Activated B cell treated with CpG ODN at 0.5 μM for 24 hours (primary cell): ENCODE measurements around the gene KYNU. TPM values are rescaled to one million over a fixed set of nuclear protein-coding genes. Genes with fewer than 3 reads are reported as not detected.

Experiments used
- ATAC-seq: fragments of 200-7000 bp; cut with Tn5 transposase; one replicate; pipeline ENCODE4 v1.10.0; 2021; ENCODE audit warnings: low read depth, mild to moderate bottlenecking, moderate library complexity
- CTCF ChIA-PET: fragments of 350-600 bp; sonication (Branson Sonifier 250); formaldehyde crosslinking; loops from one replicate; lab custom pipeline; 2021; ENCODE audit warnings: antibody characterized with exemption; lab: Charles Lee
- POLR2A ChIA-PET: fragments of 350-600 bp; sonication (Branson Sonifier 250); formaldehyde crosslinking; loops from one replicate; lab custom pipeline; 2021; ENCODE audit warnings: antibody characterized with exemption; lab: Charles Lee
- DNase-seq: peaks from one replicate; pipeline ENCODE4 v3.0.0; 2022
- H3K27ac Mint-ChIP-seq: one replicate; pipeline ENCODE4 v1.8.0; 2020; ENCODE audit warnings: mixed read lengths
- H3K27me3 Mint-ChIP-seq: one replicate; pipeline ENCODE4 v1.8.0; 2021; ENCODE audit warnings: mixed read lengths
- H3K36me3 Mint-ChIP-seq: one replicate; pipeline ENCODE4 v1.8.0; 2021; ENCODE audit warnings: low read depth, mixed read lengths
- H3K4me1 Mint-ChIP-seq: one replicate; pipeline ENCODE4 v1.8.0; 2021; ENCODE audit warnings: mixed read lengths
- H3K4me3 Mint-ChIP-seq: one replicate; pipeline ENCODE4 v1.8.0; 2020; ENCODE audit warnings: mild to moderate bottlenecking, mixed read lengths
- H3K9me3 Mint-ChIP-seq: one replicate; pipeline ENCODE4 v1.8.0; 2020; ENCODE audit warnings: mixed read lengths
- CTCF ChIP-seq: fragments of 200-600 bp; IDR thresholded peaks from one replicate; pipeline ENCODE4 v1.8.0; 2022; ENCODE audit warnings: antibody characterized with exemption, mild to moderate bottlenecking
- intact Hi-C: fragments of 100-400 bp; cut with micrococcal nuclease; formaldehyde crosslinking; loops from one replicate; pipeline ENCODE4 v1.15.1; 2024
- total RNA-seq: library from RNA; stranded (reverse); gene quantifications from 2 replicates; pipeline ENCODE4 v1.2.3, GENCODE V29; 2022

Gene KYNU
- total RNA-seq, 1 donor from 2014 or later: 43.8 TPM

- H3K27ac Mint-ChIP-seq: peak overlapping the region; percentile 72
- H3K9me3 Mint-ChIP-seq: no peaks in the 10 kb centered on the region
- intact Hi-C loops: no loop called here
- peak overlapping the region; percentile 55 for H3K4me3 Mint-ChIP-seq
- peaks cover 68% of the 10 kb centered on the region for H3K4me1 Mint-ChIP-seq
- CTCF ChIA-PET: interaction anchor here (0.6 to 1.1 kb wide), 2 partner anchors 40 to 196 kb away, joined by 3 read pairs; no protein-coding TSS in a partner anchor
- DNase-seq (no peak), ATAC-seq (peak; percentile 40)
- no peaks in the 10 kb centered on the region for H3K36me3 Mint-ChIP-seq
- no peak for TF ChIP-seq CTCF
- POLR2A ChIA-PET: no interaction called here
- no peaks in the 10 kb centered on the region for H3K27me3 Mint-ChIP-seq
These were observed 3.1 kb upstream of the KYNU start for GRCh38 chr2:142874293-142874814.

GRCh38 chr2:142875010-142875409 lies 2.5 kb upstream of the KYNU start:
- peaks cover 71% of the 10 kb centered on the region for H3K4me1 Mint-ChIP-seq
- TF ChIP-seq CTCF: no peak
- H3K27me3 Mint-ChIP-seq: no peaks in the 10 kb centered on the region
- H3K4me3 Mint-ChIP-seq: no peak overlapping the region
- ChIA-PET POLR2A (interaction anchor here (3.0 kb wide), 1 partner anchor 9 kb away, joined by 10 read pairs; no protein-coding TSS in a partner anchor), CTCF (interaction anchor here (0.6 to 1.1 kb wide), 2 partner anchors 40 to 197 kb away, joined by 3 read pairs; no protein-coding TSS in a partner anchor)
- no peaks in the 10 kb centered on the region for H3K9me3 Mint-ChIP-seq
- intact Hi-C loops: loop anchor here (5.0 kb wide), 3 partner anchors 157 to 382 kb away; partner anchors contain the start of gene ARHGAP15
- ATAC-seq: no peak
- peak overlapping the region; percentile 46 for H3K27ac Mint-ChIP-seq
- DNase-seq: no peak
- no peaks in the 10 kb centered on the region for H3K36me3 Mint-ChIP-seq

- no peak overlapping the region for H3K4me3 Mint-ChIP-seq
- DNase-seq (no peak), ATAC-seq (no peak)
- H3K27ac Mint-ChIP-seq: no peak overlapping the region
- intact Hi-C loops: loop anchor here (2.0 to 5.0 kb wide), 4 partner anchors 105 to 382 kb away; partner anchors contain the start of gene ARHGAP15
- H3K9me3 Mint-ChIP-seq: no peaks in the 10 kb centered on the region
- peaks cover 73% of the 10 kb centered on the region for H3K4me1 Mint-ChIP-seq
- no peak for TF ChIP-seq CTCF
- H3K27me3 Mint-ChIP-seq: no peaks in the 10 kb centered on the region
- ChIA-PET POLR2A (interaction anchor here (3.0 kb wide), 1 partner anchor 9 kb away, joined by 10 read pairs; no protein-coding TSS in a partner anchor), CTCF (interaction anchor here (0.9 kb wide), 1 partner anchor 106 kb away, joined by 3 read pairs; no protein-coding TSS in a partner anchor)
- no peaks in the 10 kb centered on the region for H3K36me3 Mint-ChIP-seq
These were observed 1.8 kb upstream of the KYNU start for GRCh38 chr2:142875652-142876051.

GRCh38 chr2:142876423-142876822 lies 1.0 kb upstream of the KYNU start:
- ATAC-seq: no peak
- CTCF ChIA-PET: interaction anchor here (4.6 kb wide), 1 partner anchor 104 kb away, joined by 16 read pairs; no protein-coding TSS in a partner anchor
- POLR2A ChIA-PET: interaction anchor here (3.0 kb wide), 1 partner anchor 10 kb away, joined by 10 read pairs; no protein-coding TSS in a partner anchor
- DNase-seq: no peak
- Mint-ChIP-seq H3K27me3 (no peaks in the 10 kb centered on the region), H3K4me1 (peaks cover 78% of the 10 kb centered on the region), H3K4me3 (peak overlapping the region; percentile 83), H3K36me3 (peaks cover 4% of the 10 kb centered on the region), H3K27ac (peak overlapping the region; percentile 71), H3K9me3 (no peaks in the 10 kb centered on the region)
- intact Hi-C loops: loop anchor here (2.0 to 5.0 kb wide), 4 partner anchors 104 to 381 kb away; partner anchors contain the start of gene ARHGAP15
- no peak for TF ChIP-seq CTCF

- ChIA-PET CTCF (interaction anchor here (0.7 to 4.6 kb wide), 3 partner anchors 10 to 102 kb away, joined by 3 to 16 read pairs (median 8); no protein-coding TSS in a partner anchor), POLR2A (interaction anchor here (1.4 to 3.0 kb wide), 4 partner anchors 10 to 37 kb away, joined by 5 to 12 read pairs (median 9); no protein-coding TSS in a partner anchor)
- Mint-ChIP-seq H3K36me3 (peaks cover 15% of the 10 kb centered on the region), H3K4me3 (peak overlapping the region; percentile 83), H3K27ac (peak overlapping the region; percentile 90), H3K27me3 (no peaks in the 10 kb centered on the region), H3K9me3 (no peaks in the 10 kb centered on the region), H3K4me1 (peaks cover 78% of the 10 kb centered on the region)
- ATAC-seq (peak; percentile 37), DNase-seq (no peak)
- intact Hi-C loops: loop anchor here (2.0 to 5.0 kb wide), 4 partner anchors 37 to 379 kb away; partner anchors contain the start of gene ARHGAP15
- TF ChIP-seq CTCF: no peak
These were observed 691 bp downstream of the KYNU start for GRCh38 chr2:142878031-142878678.
